GM12878 (cell line): ENCODE measurements around the gene CFAP92. TPM values are rescaled to one million over a fixed set of nuclear protein-coding genes. Genes with fewer than 3 reads are reported as not detected.

Experiments used
- ATAC-seq: fragments of 200-7000 bp; cut with Tn5 transposase; 3 replicates; pipeline ENCODE4 v1.9.1; 2020; ENCODE audit warnings: mild to moderate bottlenecking, moderate library complexity
- BruUV-seq: library from RNA; stranded (reverse); fragments of 400-500 nt; replicated peaks from 2 replicates; lab custom pipeline; 2021; lab: Mats Ljungman, UMichigan
- CTCF ChIA-PET: fragments of 300-600 bp; sonication (Branson Sonifier 250); formaldehyde crosslinking; extraction: SDS; loops from one replicate; lab custom pipeline; 2021; ENCODE audit warnings: inconsistent platforms; lab: Yijun Ruan, JAX
- POLR2A ChIA-PET: fragments of 350-600 bp; formaldehyde crosslinking; extraction: SDS; loops from one replicate; lab custom pipeline; 2021; ENCODE audit warnings: inconsistent platforms; lab: Charles Lee
- RAD21 ChIA-PET: fragments of 300-600 bp; sonication (Branson Sonifier 250); formaldehyde crosslinking; loops from one replicate; lab custom pipeline; 2023; ENCODE audit warnings: antibody characterized with exemption; ENCODE audit not compliant: unreplicated experiment; lab: Charles Lee
- SMC1A ChIA-PET: fragments of 300-600 bp; sonication (Branson Sonifier 250); formaldehyde crosslinking; loops from one replicate; lab custom pipeline; 2023; ENCODE audit not compliant: unreplicated experiment, uncharacterized antibody; lab: Charles Lee
- DNase-seq: peaks from one replicate; pipeline ENCODE4 v3.0.0-alpha.2; 2011; ENCODE audit warnings: low read depth, low spot score
- FAIRE-seq: peaks from 3 replicates; lab custom pipeline; 2011; peaks lifted over from hg19 to GRCh38; lab: Jason Lieb, UNC
- H2AFZ ChIP-seq: 2 replicates; pipeline ENCODE4 v1.6.0; 2011; ENCODE audit warnings: low read depth, low read length, control low read depth; ENCODE audit not compliant: control insufficient read depth
- H3K27ac ChIP-seq: 2 replicates; pipeline ENCODE4 v1.5.1; 2011; ENCODE audit warnings: control low read depth; ENCODE audit not compliant: control insufficient read depth, insufficient read depth
- H3K27me3 ChIP-seq, 2 experiments: replicated peaks in 1 of 2; 2 replicates each; pipeline versions ENCODE4 v1.6.0 to v1.6.1; 2011; ENCODE audit warnings: low read length in 1 of 2; ENCODE audit not compliant: control insufficient read depth in 2 of 2, insufficient read depth in 2 of 2
- H3K36me3 ChIP-seq, 2 experiments: 2 replicates each; pipeline ENCODE4 v1.5.1; 2011; ENCODE audit warnings: low read length in 1 of 2; ENCODE audit not compliant: control insufficient read depth in 2 of 2, insufficient read depth in 2 of 2
- H3K4me1 ChIP-seq: 2 replicates; pipeline ENCODE4 v1.6.1; 2011; ENCODE audit warnings: mild to moderate bottlenecking, low read length, moderate library complexity, mixed read lengths; ENCODE audit not compliant: control insufficient read depth, insufficient read depth
- H3K4me2 ChIP-seq: 2 replicates; pipeline ENCODE4 v1.6.0; 2011; ENCODE audit warnings: control low read depth; ENCODE audit not compliant: control insufficient read depth, insufficient read depth
- H3K4me3 ChIP-seq: fragments of 200-600 bp; sonication (generic); 2 replicates; pipeline ENCODE4 v1.5.1; 2016
- H3K79me2 ChIP-seq: 2 replicates; pipeline ENCODE4 v1.6.0; 2011; ENCODE audit warnings: low read length; ENCODE audit not compliant: control insufficient read depth, insufficient read depth
- H3K9ac ChIP-seq: 2 replicates; pipeline ENCODE4 v1.8.0; 2011; ENCODE audit warnings: low read length, control low read depth, mixed read lengths; ENCODE audit not compliant: control insufficient read depth, insufficient read depth
- H3K9me3 ChIP-seq: replicated peaks from 3 replicates; pipeline ENCODE4 v1.5.1; 2011; ENCODE audit warnings: mild to moderate bottlenecking, low read length; ENCODE audit not compliant: control insufficient read depth, insufficient read depth
- H4K20me1 ChIP-seq: 2 replicates; pipeline ENCODE4 v1.6.0; 2011; ENCODE audit not compliant: control insufficient read depth, insufficient read depth
- BCL11A ChIP-seq: IDR thresholded peaks from 2 replicates; pipeline ENCODE4 v1.6.1; 2011; ENCODE audit warnings: low read depth, low read length
- EGR1 ChIP-seq, 2 experiments: IDR thresholded peaks; 1 replicate in 1 of 2; 2 replicates in 1 of 2; pipeline ENCODE4 v1.6.1; 2011 to 2012; ENCODE audit warnings: low read depth in 2 of 2, low read length in 2 of 2, borderline replicate concordance in 1 of 2, mild to moderate bottlenecking in 1 of 2, moderate library complexity in 1 of 2
- GATAD2B ChIP-seq: fragments of 450-650 bp; conservative IDR thresholded peaks from 2 replicates; pipeline ENCODE4 v1.6.1; 2017; ENCODE audit warnings: low read depth, mild to moderate bottlenecking, moderate library complexity
- HDAC6 ChIP-seq: fragments of 200-600 bp; sonication (generic); IDR thresholded peaks from one replicate; pipeline ENCODE4 v1.8.0; 2017; ENCODE audit warnings: antibody characterized with exemption; ENCODE audit not compliant: unreplicated experiment
- KLF5 ChIP-seq: fragments of 450-650 bp; IDR thresholded peaks from 2 replicates; pipeline ENCODE4 v1.6.1; 2014; ENCODE audit warnings: mild to moderate bottlenecking; ENCODE audit not compliant: partially characterized antibody
- MTA2 ChIP-seq: fragments of 450-650 bp; IDR thresholded peaks from 2 replicates; pipeline ENCODE4 v1.6.1; 2016; ENCODE audit warnings: low read depth, mild to moderate bottlenecking, moderate library complexity
- MXI1 ChIP-seq: fragments of 150-350 bp; IDR thresholded peaks from 2 replicates; pipeline ENCODE4 v1.6.1; 2011; ENCODE audit warnings: low read depth, mild to moderate bottlenecking, inconsistent platforms, low read length, improper control_type of control experiment
- NFYA ChIP-seq: IDR thresholded peaks from 2 replicates; pipeline ENCODE4 v1.6.1; 2011; ENCODE audit warnings: low read depth, mild to moderate bottlenecking, low read length, improper control_type of control experiment, borderline replicate concordance
- NFYB ChIP-seq: IDR thresholded peaks from 2 replicates; pipeline ENCODE4 v1.6.1; 2011; ENCODE audit warnings: low read depth, mild to moderate bottlenecking, low read length, improper control_type of control experiment, moderate library complexity; ENCODE audit not compliant: insufficient read depth
- NR2C2 ChIP-seq: IDR thresholded peaks from 2 replicates; pipeline ENCODE4 v1.6.1; 2011; ENCODE audit warnings: borderline replicate concordance, low read depth; ENCODE audit not compliant: control insufficient read depth, insufficient read length
- RB1 ChIP-seq: fragments of 450-650 bp; formaldehyde crosslinking; IDR thresholded peaks from 2 replicates; pipeline ENCODE4 v1.6.1; 2017; ENCODE audit warnings: mild to moderate bottlenecking, borderline replicate concordance
- SMAD1 ChIP-seq: fragments of 450-650 bp; IDR thresholded peaks from 2 replicates; pipeline ENCODE4 v1.6.1; 2018; ENCODE audit warnings: mild to moderate bottlenecking, low read depth; ENCODE audit not compliant: partially characterized antibody
- SMC3 ChIP-seq: IDR thresholded peaks from 2 replicates; pipeline ENCODE4 v1.6.1; 2011; ENCODE audit warnings: low read length, improper control_type of control experiment, borderline replicate concordance
- SUPT20H ChIP-seq: IDR thresholded peaks from 2 replicates; pipeline ENCODE4 v1.6.1; 2011; ENCODE audit warnings: low read depth, mild to moderate bottlenecking, low read length, moderate library complexity, borderline replicate concordance; ENCODE audit not compliant: control insufficient read depth
- ZBED1 ChIP-seq: IDR thresholded peaks from 2 replicates; pipeline ENCODE4 v1.6.1; 2016; ENCODE audit warnings: borderline replicate concordance
- ZNF274 ChIP-seq: IDR thresholded peaks from one replicate; pipeline ENCODE4 v1.8.0; 2011; ENCODE audit not compliant: insufficient read length, insufficient read depth
- WGBS: methylation state at CpG from one replicate; pipeline ENCODE4 v1.1.6; 2016; ENCODE audit warnings: low lambda C conversion rate; ENCODE audit not compliant: insufficient replicate concordance, insufficient coverage; ENCODE audit errors: missing lambda C conversion rate; 5-methylcytosine and 5-hydroxymethylcytosine counted together
- in situ Hi-C: fragments of 300-500 bp; cut with MboI; formaldehyde crosslinking; loops from 9 replicates; pipeline ENCODE4 v1.14.3; 2018; ENCODE audit warnings: mixed read lengths
- intact Hi-C: fragments of 100-400 bp; cut with micrococcal nuclease; formaldehyde crosslinking; loops from one replicate; pipeline ENCODE4 v1.14.2; 2022; ENCODE audit not compliant: unreplicated experiment
- polyA plus RNA-seq, 11 experiments: library from polyadenylated mRNA; depleted of rRNA in 4 of 11; unstranded in 6 of 11; stranded (reverse) in 5 of 11; fragments of >200 nt; fragmentation: Nextera tagmentation in 4 of 11; fragmentation: Illumina TruSeq in 1 of 11; extraction: Ambion mirVana in 4 of 11; extraction: Trizol in 1 of 11; gene quantifications; 1 replicate in 1 of 11; 2 replicates in 10 of 11; pipeline versions ENCODE4 v1.2.1 to v1.2.3, GENCODE V29; 2011 to 2016; ENCODE audit warnings: inconsistent platforms in 2 of 11, missing spikeins in 2 of 11, low read depth in 1 of 11
- total RNA-seq, 4 experiments: library from RNA; depleted of rRNA in 3 of 4; stranded (reverse); fragments of >200 nt in 3 of 4; fragmentation: Illumina TruSeq in 1 of 4; extraction: Trizol in 1 of 4; gene quantifications; 2 replicates each; pipeline versions ENCODE4 v1.2.1 to v1.2.3, GENCODE V29; 2013 to 2021

CFAP92 gene
- total and polyA plus RNA-seq, 10 of the 15 experiments (the other 5 are each of a cell fraction or from before 2014, with no cell fraction given) = 0.05 to 0.52 (median 0.14) TPM; not detected in 7

DNA sequence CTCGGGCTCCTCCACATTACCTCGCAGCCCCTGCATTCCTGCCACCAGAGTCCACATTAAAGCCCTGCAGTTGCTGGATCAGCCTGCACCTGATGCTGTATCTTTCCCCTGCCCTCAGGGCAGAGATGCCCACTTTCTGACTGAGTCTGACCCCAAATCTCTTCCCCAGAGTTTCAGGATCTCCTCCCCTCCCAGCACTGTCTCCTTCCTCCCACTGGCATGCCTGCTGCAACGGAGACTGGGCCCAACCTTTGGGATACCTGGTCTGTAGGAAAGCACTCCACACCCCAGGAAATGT lies 46.1 kb upstream of the CFAP92 start:
- ChIA-PET RAD21 (no interaction called here), SMC1A (no interaction called here), POLR2A (no interaction called here), CTCF (interaction anchor here (1.0 kb wide), 1 partner anchor 14 kb away, joined by 3 read pairs; no protein-coding TSS in a partner anchor)
- DNase-seq (no peak), ATAC-seq (no peak), FAIRE-seq (no peak)
- H3K36me3 ChIP-seq = no peaks in the 10 kb centered on the region
- no peaks in the 10 kb centered on the region for H3K4me1 ChIP-seq
- H3K9me3 ChIP-seq = no peaks in the 10 kb centered on the region
- no peak overlapping the region for H3K4me2 ChIP-seq
- no peak overlapping the region for H3K9ac ChIP-seq
- no peak overlapping the region for H2AFZ ChIP-seq
- no peak overlapping the region for H3K4me3 ChIP-seq
- intact Hi-C loops = no loop called here
- no peaks in the 10 kb centered on the region for H4K20me1 ChIP-seq
- no TSS peak for BruUV-seq
- H3K79me2 ChIP-seq = no peaks in the 10 kb centered on the region
- no peak overlapping the region for H3K27ac ChIP-seq
- H3K27me3 ChIP-seq = no peaks in the 10 kb centered on the region; a peak in 2 of 4 replicates
- in situ Hi-C loops = no loop called here
- 3% methylated on average over 3 of the region's 3 CpGs for WGBS
- TF ChIP-seq ZNF274 = no peak
- no peak for TF ChIP-seq KLF5
- no peak for TF ChIP-seq MTA2
- no peak for TF ChIP-seq SUPT20H
- no peak for TF ChIP-seq GATAD2B
- TF ChIP-seq NFYA = no peak
- no peak for TF ChIP-seq ZBED1
- TF ChIP-seq MXI1 = no peak
- TF ChIP-seq NFYB = no peak
- no peak for TF ChIP-seq BCL11A
- TF ChIP-seq SMAD1 = no peak
- no peak for TF ChIP-seq RB1
- no peak for TF ChIP-seq SMC3
- TF ChIP-seq EGR1 (IDR thresholded peaks at IDR 0.05; ENCODE audit: borderline replicate concordance in 1 of 2, low read depth in 2 of 2, low read length in 2 of 2) = no peak
- TF ChIP-seq HDAC6 = no peak
- TF ChIP-seq NR2C2 = no peak
